ENCODE results near the gene TSEN2. TPM values are rescaled to one million over a fixed set of nuclear protein-coding genes. Genes with fewer than 3 reads are reported as not detected.

TSEN2 gene
- total RNA-seq, 1 experiment from 2014 or later = 26.8 TPM

- Histone ChIP-seq H3F3A (ENCODE audit: insufficient read depth, low read depth) (peaks cover 40% of the 10 kb centered on the region), H3K9me3 (ENCODE audit: insufficient read depth, low read depth) (no peaks in the 10 kb centered on the region), H2AFZ (no peak overlapping the region), H3K9me2 (ENCODE audit: insufficient read depth) (no peaks in the 10 kb centered on the region), H3K27me3 (ENCODE audit: insufficient read depth, low read depth) (no peaks in the 10 kb centered on the region), H3K4me2 (peak overlapping the region; percentile 58), H3K4me3 (no peak overlapping the region), H3K4me1 (replicated peaks; ENCODE audit: insufficient read depth) (peaks cover 60% of the 10 kb centered on the region), H3K79me2 (ENCODE audit: low read depth) (no peaks in the 10 kb centered on the region), H3K36me3 (ENCODE audit: low read depth) (no peaks in the 10 kb centered on the region), H3K27ac (peak overlapping the region; percentile 92), H4K20me1 (ENCODE audit: insufficient read depth) (no peaks in the 10 kb centered on the region)
- DNase-seq = no peak
- no TSS peak for BruUV-seq (replicated peaks)
- CTCF ChIA-PET = interaction anchor here (0.7 to 1.0 kb wide), 3 partner anchors 27 to 552 kb away, joined by 3 read pairs; no protein-coding TSS in a partner anchor
- TF ChIP-seq EZH2 (IDR thresholded peaks at IDR 0.05; ENCODE audit: low read depth) (no peak), CTCF (conservative IDR thresholded peaks at IDR 0.05) (no peak)
- intact Hi-C loops (cut with micrococcal nuclease; ENCODE audit: unreplicated experiment) = loop anchor here (1.0 to 2.0 kb wide), 3 partner anchors 26 to 278 kb away; no protein-coding TSS in a partner anchor
- POLR2A ChIA-PET (ENCODE audit: unreplicated experiment) = interaction anchor here (0.6 kb wide), 3 partner anchors 29 to 1655 kb away, joined by 5 to 16 read pairs (median 7); no protein-coding TSS in a partner anchor
Measured at GRCh38 chr3:12470680-12471079, 13.6 kb upstream of the TSEN2 start.

- DNase-seq = peak; percentile 76 to 92
- Histone ChIP-seq H3K27ac (peak overlapping the region; percentile 92), H3K79me2 (ENCODE audit: low read depth) (no peaks in the 10 kb centered on the region), H3K9me2 (ENCODE audit: insufficient read depth) (no peaks in the 10 kb centered on the region), H3F3A (ENCODE audit: insufficient read depth, low read depth) (peaks cover 45% of the 10 kb centered on the region), H3K4me3 (no peak overlapping the region), H2AFZ (peak overlapping the region; percentile 41; the same call in 1 of the 2 replicates), H3K9me3 (ENCODE audit: insufficient read depth, low read depth) (no peaks in the 10 kb centered on the region), H3K36me3 (ENCODE audit: low read depth) (no peaks in the 10 kb centered on the region), H3K4me2 (peak overlapping the region; percentile 58), H3K4me1 (replicated peaks; ENCODE audit: insufficient read depth) (peaks cover 66% of the 10 kb centered on the region), H4K20me1 (ENCODE audit: insufficient read depth) (no peaks in the 10 kb centered on the region), H3K27me3 (ENCODE audit: insufficient read depth, low read depth) (no peaks in the 10 kb centered on the region)
- TF ChIP-seq EZH2 (IDR thresholded peaks at IDR 0.05; ENCODE audit: low read depth) (no peak), CTCF (conservative IDR thresholded peaks at IDR 0.05) (peak; percentile 64)
- CTCF ChIA-PET = interaction anchor here (0.6 to 1.0 kb wide), 4 partner anchors 28 to 551 kb away, joined by 3 read pairs; no protein-coding TSS in a partner anchor
- intact Hi-C loops (cut with micrococcal nuclease; ENCODE audit: unreplicated experiment) = loop anchor here (1.0 to 2.0 kb wide), 3 partner anchors 27 to 278 kb away; no protein-coding TSS in a partner anchor
- BruUV-seq (replicated peaks) = no TSS peak
- POLR2A ChIA-PET (ENCODE audit: unreplicated experiment) = interaction anchor here (0.6 kb wide), 2 partner anchors 244 to 1654 kb away, joined by 7 to 16 read pairs; no protein-coding TSS in a partner anchor
Measured at GRCh38 chr3:12471241-12471640, 13.0 kb upstream of the TSEN2 start.

- TF ChIP-seq CTCF (conservative IDR thresholded peaks at IDR 0.05) (no peak), EZH2 (IDR thresholded peaks at IDR 0.05; ENCODE audit: low read depth) (no peak)
- Histone ChIP-seq H3F3A (ENCODE audit: insufficient read depth, low read depth) (peaks cover 54% of the 10 kb centered on the region), H3K79me2 (ENCODE audit: low read depth) (no peaks in the 10 kb centered on the region), H3K36me3 (ENCODE audit: low read depth) (no peaks in the 10 kb centered on the region), H3K27me3 (ENCODE audit: insufficient read depth, low read depth) (no peaks in the 10 kb centered on the region), H3K27ac (peak overlapping the region; percentile 92), H3K9me3 (ENCODE audit: insufficient read depth, low read depth) (no peaks in the 10 kb centered on the region), H3K4me3 (no peak overlapping the region), H3K4me2 (peak overlapping the region; percentile 58), H3K9me2 (ENCODE audit: insufficient read depth) (no peaks in the 10 kb centered on the region), H4K20me1 (ENCODE audit: insufficient read depth) (no peaks in the 10 kb centered on the region), H2AFZ (no peak overlapping the region), H3K4me1 (replicated peaks; ENCODE audit: insufficient read depth) (peaks cover 74% of the 10 kb centered on the region)
- no TSS peak for BruUV-seq (replicated peaks)
- ChIA-PET POLR2A (ENCODE audit: unreplicated experiment) (no interaction called here), CTCF (interaction anchor here (0.5 kb wide), 1 partner anchor 1055 kb away, joined by 5 read pairs; no protein-coding TSS in a partner anchor)
- no peak for DNase-seq
- intact Hi-C loops (cut with micrococcal nuclease; ENCODE audit: unreplicated experiment) = loop anchor here (1.0 to 2.0 kb wide), 3 partner anchors 28 to 279 kb away; no protein-coding TSS in a partner anchor
Measured at GRCh38 chr3:12472000-12472610, 12.2 kb upstream of the TSEN2 start.
